HCEC 1CT (cell line): Measurements from ENCODE around the gene SCARF1.

Source experiments
- DNase-seq: peaks from one replicate; pipeline ENCODE4 v3.0.0-alpha.2; 2017

The SCARF1 gene

DNA sequence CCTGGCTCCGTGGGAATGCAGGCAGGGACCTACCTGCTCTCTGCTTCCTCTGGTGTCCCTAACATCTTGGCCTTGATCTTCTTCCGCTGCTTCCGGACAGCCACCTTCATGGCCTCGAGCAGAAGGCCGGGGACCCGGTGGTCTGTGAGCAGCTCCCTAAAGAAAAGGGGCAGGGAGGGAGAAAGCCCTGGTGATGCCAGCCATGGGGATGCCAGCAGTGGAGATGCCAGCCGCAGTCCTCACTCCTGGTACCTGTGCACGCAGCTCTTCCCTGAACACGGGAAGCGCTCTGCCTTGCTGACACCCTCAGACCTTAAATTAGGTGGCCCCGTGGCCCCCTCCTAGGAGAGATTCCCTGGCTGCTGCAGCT lies 2.3 kb upstream of the SCARF1 start:
- DNase-seq: no peak

DNA sequence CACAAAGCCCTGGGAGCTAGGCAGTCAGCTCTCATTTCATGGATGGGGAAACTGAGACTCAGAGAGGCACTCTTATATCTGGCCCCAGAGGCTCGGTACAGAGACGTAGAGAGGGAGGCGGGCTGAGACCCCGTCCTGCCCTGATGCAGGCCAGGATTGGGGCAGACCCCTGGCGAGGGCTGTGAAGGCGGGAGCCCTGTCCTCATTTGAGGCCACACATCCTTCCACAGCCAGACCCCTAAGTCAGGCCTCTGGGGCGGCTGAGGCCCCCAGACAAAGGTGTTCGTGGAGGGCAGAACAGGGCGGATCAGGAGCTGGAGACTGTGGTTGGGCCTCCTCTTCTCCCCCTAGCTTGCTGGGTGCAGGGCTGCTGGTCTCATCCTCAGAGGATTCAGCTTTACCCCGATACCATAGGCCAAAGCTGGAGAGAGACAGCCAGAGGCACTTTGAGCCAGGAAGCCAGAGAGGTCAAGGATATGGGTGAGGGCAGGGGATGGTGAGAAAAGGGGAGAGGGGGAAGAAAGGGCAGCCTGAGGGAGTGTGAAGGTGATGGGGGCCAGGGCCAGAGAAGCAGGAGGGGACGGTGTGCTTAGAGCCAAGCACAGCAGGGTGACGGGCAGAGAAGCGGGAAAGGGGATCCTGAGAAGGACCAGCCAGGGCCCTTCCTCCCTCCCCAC lies 805 bp upstream of the SCARF1 start:
- no peak for DNase-seq

DNA sequence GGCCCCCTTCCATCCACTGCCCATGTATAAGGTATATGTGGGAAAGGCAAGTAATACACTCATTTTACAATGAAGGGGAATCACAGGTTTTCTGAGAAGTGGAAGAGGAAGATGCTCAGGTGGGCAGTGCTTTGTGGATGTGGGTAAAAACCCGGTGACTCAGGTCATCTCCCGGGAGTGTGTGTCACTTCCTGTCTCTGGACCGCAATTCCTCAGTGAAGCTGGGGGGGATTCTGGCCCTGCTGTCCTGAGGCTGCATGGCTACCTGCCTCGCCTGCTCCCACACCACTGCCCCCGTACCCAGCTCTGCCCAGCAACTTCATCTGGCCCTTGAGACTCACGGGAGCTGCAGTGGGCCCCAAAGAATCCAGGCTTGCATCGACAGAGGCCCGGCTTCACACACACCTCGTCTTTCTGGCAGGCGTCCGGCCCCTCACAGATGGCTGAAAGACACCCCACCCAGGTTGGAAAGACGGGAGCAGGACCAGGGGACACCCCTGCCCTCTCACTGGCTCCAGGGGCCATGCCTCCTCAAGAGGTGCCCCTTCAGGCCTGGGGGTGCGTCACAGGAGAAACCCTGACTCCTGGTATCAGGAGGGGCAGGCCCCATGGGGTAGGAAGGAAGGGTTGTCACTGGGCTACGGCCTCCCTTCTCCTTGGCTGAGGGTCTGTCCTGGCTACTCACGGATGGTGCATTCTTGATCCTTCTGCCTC lies 882 bp downstream of the SCARF1 start:
- DNase-seq: peak; percentile 22

DNA sequence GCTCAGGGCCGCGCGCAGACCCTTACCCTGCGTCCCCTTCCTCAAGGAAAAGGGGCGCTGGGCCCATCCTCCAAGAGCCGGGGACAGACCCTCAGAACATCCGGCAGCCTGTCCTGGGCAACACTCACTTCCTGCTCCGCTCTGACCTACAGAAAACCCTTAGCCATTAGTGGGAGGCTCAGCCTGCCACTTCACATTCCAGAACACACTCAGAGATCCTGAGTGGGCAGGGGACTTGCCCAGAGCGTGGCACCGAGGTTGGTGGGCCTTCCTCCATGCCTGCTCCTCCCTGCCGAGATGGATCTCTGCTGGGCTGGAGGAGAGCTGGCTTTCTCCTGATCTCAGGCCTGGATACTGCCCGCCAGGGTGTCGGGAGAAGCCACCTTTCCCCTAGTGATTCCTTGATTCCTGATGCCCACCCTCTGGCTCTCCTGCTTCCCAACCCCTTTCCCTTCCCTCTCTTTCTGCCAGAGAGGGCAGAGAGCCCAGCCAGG lies 1.5 kb downstream of the SCARF1 start:
- DNase-seq: no peak

DNA sequence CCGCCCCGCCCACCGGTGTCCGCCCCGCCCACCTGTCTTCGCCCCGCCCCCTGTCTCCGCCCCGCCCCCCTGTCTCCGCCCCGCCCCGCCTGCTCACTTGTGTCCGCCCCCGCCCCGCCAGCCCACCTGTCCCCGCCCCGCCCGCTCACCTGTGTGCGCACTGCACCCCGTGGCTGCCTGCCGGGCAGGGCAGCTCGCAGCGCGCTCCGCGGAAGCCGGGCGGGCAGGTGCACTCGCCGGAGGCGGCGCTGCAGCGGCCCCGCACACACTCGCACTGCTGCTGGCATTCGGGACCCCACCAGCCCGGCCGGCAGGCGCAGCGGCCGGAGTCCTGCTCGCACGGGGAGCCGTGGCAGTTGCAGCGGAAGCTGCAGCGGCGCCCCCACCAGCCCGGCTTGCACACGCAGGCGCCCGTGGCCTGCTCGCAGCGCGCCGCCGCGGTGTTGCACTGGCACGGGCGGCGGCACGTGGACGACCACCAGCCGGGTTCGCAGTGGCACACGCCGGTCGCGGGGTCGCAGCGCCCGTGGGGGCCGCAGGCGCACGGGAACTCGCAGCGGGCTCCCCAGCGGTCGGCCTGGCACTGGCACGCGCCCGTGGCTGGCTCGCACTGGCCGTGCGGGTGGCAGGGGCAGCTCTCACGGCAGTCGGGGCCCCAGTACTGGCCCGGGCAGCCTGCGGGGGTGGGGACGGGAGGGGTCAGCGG lies 2.1 kb downstream of the SCARF1 start:
- no peak for DNase-seq

DNA sequence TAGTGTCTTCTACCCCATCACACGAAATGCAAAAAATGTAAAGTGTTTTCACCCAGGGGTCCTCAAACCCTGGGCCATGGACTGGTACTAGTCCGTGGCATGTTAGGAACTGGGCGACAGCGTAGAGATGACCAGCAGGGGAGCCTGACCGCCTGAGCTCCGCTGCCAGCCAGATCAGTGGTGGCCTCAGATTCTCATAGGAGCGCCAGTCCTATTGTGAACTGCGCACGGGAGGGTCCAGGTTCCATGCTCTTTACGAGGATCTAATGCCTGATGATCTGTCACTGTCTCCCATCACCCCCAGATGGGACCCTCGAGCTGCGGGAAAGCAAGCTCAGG lies 4.5 kb downstream of the SCARF1 start:
- no peak for DNase-seq

DNA sequence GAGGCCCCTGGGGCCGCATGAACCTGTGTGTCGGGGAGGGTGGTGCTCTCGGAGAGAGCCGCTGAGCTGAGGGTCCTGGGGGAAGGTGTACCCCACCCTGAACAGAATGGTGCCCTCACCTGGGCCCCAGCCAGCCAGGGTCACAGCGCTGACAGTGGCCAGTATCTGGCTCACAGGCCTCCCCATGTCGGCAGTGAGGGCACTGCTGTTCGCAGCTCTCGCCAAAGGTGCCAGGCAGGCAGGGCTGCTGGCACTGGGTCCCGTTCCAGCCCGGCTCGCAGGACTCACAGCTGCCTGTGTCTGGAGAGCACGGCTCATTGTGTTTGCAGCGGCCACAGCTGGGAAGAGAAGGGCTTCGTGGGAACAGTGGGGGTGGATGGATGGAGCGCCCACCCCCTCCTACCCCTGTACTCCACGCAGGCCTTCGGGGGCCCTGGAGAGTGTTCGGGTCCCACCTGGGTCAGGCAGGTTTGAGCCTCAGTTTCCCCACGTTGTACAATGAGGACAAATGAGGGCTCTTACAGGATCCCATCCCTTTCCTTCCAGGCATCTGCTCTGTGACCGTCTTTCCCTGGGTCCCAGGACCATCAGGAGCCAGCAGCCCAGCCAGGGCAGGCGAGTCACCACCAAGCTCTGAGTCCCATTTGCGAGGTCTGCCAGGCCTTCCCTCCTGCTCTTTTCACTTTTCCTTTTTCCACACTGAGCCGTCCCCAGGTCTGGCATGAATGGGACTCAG lies 5.0 kb downstream of the SCARF1 start:
- no peak for DNase-seq

DNA sequence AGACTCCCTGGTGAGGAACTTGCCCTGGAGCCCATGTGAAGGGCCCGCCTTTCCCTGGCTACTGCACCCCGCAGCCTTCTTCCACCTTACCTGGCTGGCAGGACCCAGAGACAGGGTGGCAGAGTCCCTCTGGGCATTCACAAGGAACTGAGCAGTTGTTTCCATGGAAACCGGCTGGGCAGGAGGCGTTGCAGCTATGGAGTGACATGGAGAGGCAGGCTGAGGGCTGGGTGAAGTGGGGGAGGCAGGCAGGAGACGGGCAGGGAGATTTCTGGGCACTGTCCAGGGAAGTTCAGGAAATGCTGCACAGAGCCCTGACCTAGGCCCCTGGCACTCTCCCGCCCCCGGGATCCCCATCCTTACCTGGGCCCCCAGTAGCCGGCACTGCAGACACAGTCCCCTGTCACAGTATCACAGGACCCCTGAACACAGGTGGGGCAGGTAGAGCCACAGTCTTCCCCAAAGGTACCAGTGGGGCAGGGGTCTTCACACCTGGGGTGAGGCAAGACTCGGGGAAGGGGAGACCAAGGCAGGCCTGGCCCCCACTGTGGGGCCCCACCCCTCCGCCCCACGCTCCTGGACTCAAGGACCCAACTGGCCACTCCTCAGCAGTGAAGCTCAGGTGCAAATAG lies 5.9 kb downstream of the SCARF1 start:
- no peak for DNase-seq

DNA sequence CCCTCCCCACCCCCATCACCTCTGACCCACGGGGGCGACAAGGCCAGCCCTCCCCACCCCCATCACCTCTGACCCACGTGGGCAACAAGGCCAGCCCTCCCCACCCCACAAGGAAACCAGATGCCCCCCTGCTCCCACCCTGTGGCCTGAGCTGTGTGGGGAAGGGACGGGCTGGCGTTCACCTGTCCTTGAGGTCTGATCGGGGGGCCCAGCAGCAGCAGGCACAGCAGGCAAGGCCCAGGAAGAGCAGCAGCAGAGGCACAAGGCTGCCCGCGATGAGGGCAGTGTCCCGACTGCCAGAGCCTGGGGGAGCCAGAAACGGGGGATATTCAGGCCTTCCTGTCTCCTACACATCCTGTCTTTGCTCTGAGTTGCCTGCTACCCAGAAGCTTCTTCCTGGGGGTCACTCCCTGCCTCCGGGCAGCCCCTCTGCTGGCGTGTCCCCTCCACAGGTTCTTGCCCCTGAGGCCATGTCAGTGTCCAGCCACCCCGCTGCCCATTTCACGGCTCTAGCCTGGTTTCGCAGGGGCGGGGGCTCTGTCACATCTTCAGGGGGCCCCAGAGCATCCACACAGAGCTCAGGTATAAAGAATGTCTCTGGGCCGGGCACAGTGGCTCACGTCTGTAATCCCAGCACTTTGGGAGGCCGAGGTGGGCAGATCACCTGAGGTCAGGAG lies 6.8 kb downstream of the SCARF1 start:
- no peak for DNase-seq

DNA sequence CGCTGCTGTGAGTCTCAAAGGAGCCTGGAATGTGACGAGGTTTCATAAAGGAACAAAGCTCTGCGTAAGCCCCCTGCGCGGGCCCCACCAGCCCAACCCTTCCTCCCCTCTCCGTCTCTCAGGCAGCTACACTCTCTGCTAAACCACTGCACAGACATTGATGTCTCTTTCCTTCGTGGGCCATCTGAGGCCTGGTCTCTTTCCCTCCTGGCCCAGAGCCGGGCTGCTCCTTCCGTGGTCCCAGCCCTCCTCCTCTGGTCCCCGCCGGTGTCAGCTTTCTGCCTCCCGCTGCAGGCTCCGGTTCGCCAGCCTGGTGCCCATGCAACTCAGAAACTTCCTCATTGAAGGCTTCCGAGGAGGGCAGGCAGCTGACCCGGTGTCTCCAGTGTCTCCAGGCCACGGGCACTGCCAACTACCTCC lies 7.4 kb downstream of the SCARF1 start:
- DNase-seq: no peak

DNA sequence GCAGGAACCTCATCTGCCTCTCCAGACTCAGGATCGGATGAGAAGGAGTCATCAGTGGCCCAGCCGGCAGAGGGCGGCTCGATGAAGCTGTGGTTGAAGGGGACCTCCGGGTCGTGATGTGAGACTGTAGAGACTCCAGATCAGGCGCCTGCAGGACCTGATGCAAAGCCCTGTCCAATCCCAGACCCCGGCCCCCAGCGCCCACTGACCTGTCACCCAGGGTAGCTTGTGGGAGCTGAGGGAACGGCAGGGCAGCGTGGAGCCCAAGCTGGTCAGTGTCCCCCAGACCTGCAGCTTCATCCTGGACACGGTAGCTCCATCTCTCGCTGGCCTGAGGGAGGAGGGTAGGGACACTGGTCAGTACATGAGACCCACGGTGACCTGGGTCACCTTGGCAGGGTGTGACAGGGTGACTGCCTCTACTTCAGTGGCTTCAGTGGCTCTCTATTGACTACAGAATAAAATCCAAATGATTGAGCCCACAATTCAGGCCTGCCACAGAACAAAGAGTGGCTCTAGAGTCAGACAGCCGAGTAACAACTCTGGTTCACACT lies 8.7 kb downstream of the SCARF1 start:
- no peak for DNase-seq

DNA sequence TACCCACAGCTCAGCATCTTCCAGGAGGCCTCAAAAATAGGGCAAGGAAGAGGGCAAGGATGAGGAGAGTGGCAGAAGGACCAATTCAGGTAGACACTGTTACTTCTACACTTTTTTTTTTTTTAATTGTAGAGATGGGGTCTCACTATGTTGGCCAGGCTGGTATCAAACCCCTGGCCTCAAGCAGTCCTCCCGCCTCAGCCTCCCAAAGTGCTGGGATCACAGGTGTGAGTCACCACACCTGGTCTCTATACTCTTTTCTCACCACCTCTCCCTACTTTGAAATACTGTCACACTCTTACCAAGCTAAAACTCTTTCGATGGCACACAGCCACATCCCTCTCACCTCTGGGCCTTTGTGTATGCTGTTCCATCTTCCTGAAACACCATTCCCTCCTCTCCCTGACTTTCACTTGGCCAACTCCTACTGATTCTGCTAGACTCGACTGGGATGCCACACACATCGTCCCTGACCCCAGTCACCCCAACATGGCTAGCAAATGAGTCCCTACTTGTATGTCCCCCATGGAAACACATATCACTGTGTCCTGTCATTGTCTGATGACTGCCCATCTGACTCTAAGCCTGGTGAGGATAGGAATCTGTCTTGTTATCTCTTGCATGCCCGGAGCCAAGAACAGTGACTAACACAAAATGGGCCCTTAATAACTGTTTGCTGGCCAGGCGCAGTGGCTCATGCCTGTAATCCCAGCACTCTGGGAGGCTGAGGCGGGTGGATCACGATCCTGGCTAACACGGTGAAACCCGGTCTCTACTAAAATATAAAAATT lies 9.7 kb downstream of the SCARF1 start:
- no peak for DNase-seq

DNA sequence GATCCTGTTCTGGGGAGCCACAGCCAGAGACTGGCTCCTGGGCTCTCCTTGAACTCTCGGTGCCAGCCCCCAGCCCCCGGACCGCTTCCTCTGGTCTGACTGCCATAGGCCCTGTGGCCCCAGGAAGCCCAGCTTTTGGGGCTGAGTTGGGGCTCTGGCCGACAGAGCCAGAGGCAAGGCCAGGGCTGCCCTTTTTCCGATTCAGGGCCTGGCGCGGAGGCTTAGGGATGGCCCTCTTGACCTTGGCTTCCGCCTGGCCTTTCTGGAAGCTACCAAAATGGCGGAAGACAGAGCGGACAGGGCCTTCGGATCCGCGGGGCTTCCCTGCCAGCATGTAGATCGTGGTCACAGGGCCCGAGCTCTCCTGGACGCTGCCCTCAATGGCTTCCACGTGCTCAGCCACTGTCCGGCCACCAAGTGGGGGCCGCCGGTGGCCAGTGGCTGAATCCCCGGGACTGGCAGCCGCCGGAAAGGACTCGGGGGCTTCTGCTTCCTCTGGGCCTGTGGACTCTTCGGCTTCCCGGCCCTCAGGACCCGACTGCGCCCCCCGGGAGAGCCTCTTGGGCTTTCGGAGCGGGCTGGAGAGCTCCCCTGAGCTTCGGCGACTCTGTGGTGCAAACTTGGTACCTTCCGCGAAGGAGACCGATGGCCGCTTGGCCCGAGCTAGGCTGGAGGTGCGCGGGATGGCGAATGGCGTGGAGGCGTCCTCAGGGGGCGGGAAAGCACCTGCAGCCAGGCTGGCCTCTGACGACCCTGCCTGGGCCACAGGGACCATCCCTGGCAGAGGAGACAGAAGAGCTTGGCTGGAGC lies 10.5 kb downstream of the SCARF1 start:
- DNase-seq: no peak

DNA sequence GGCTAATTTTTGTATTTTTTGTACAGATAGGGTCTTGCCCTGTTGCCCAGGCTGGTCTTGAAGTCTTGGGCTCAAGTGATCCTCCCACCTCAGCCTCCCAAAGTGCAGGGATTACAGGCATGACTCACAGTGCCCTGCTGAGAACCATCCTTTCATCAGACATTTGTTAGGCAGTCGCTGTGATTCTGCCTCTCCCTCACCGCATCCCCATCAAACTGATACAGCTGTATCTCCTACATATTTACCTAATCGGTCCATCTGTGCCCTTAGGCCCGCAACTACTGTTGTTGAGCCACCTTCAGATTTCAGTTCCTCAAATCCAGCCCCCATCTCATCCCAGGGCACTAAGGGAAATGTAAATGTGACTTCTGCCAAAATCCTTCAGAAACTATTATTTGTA lies 14.9 kb downstream of the SCARF1 start:
- no peak for DNase-seq

DNA sequence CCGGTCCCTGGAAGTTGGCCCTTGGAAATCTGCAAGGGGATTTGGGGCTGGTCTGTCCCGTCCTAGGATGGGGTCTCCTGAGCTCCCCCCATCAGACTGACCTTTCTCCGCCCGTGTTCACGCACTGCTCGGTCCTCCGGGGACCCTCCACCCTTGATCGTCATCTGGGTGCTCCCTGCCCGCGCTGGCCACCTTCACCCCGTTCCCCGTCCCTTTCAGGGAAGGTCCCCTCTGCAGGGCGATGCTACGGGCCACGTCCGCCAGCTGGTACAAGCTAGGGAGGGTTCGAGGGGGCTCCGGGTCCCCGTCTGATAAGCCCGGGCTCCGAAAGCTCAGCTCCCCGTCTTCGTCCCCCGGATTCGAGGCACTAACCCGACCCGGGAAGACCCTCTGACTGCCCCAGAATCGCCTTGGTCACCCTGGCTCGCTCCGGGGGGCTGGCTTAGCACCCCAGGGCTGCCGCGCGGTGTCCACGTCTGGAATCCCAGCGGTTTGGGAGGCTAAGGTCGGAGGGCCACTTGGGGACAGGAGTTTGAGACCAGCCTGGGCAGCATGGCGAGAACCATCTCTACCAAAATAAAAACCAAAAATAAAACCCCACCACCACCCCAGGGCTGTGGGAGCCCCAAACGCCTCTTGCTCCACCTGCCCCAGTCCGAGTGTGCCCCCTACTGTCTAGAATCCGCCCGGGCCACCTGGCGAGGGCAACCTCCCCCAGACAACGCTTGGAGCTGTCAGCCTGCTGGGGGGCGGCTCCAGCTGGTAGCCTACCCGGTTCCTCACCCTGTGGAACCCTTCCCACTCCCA lies 15.8 kb downstream of the SCARF1 start:
- no peak for DNase-seq

DNA sequence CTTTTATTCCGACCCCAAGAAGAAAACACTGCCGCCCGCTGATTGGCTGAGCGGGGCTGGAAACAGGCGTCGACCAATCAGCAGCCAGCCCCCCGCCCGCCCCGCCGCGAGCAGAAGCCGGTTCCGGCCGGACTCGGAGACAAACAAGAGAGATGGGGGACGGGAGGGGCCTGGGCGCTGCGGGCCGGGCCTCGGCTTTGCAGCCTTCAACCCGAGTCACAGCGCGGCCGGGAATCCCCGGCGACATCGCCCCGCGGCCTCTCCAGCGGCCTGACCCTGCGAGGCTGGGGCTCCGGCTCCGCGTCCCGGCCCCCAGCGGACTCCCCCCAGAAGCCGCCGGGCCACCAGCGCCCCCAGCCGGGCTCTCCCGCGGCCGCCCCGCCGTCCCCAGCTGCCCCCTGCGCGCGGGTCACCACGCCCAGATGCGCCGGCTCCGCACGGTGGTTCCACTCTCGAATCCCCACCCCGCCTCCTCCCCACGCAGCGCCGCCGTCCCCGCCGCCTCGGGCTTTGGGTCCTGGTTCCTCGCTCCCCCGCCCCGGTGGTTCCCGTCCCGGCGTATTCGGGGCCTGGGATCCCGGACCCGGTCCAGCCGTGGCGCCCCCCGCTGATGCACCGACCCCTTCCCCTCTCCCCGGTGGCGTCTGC lies 16.6 kb downstream of the SCARF1 start:
- peak; percentile 81 for DNase-seq

DNA sequence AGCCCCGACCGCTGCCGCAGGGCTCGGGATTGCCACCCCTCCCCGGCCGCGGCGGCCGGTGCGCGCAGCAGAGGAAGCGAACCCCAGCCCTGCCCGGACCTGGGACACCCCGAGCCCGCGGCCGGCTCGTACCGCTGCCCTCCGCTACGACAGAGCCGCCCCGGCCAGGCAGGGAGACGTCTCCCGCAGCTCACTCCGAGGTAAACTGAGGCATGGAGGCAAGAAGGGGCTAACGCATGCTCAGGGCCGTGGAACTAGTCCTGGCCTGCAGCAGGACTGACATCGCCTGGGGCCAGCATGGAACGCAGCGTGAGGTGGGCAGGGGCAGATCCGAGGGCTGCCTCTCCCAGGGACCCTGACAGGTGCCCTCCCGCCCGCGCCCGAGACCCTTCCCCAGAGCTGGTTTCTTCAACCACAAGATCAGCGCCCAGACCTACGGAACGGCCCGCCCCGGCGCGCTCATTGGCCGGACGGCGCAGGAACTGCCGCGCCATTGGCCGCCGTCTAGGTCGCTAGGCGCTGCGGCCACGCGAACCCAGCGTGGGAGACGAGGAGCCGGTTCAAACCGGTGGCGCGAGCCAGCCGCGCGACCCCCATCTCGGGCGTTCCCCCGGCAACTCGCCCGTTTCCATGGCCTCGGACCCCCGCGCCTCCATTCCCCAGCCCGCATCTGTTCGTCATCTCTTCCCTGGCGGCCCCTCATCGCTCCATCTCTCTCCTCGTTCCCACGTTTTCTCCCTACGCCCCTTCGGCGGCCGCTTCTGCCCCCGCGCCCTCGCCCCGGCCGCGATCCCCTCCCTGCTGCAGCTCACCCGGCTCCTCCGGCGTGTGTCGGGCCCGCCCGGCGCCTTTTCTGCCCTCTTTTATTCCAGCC lies 17.3 kb downstream of the SCARF1 start, which contains the start of gene SLC43A2:
Gene SLC43A2, minus strand, starts transcription at position 853 of the 874 bp plus-strand sequence. CDS start 960 bp downstream, outside the sequence.
- peak; percentile 57 for DNase-seq
